GM12864 (cell line): Measurements from ENCODE around the gene KLC4.

Source experiments
- DNase-seq: peaks from one replicate; pipeline ENCODE4 v3.0.0-alpha.2; 2011; ENCODE audit warnings: low read depth
- H3K4me3 ChIP-seq: 2 replicates; pipeline ENCODE4 v1.5.1; 2011; ENCODE audit warnings: mild to moderate bottlenecking, low read depth, low read length, control low read depth
- TF ChIP-seq, protein P1 (sequence below): IDR thresholded peaks from 2 replicates; pipeline ENCODE4 v1.5.1; 2011; ENCODE audit warnings: low read depth, mild to moderate bottlenecking, moderate library complexity, low read length, control low read depth, inconsistent platforms; ENCODE audit errors: missing control alignments

Gene KLC4

GRCh38 chr6:43054206-43054943, 5.1 kb upstream of the KLC4 start:
- no peak for DNase-seq
- TF ChIP-seq, protein P1, sequence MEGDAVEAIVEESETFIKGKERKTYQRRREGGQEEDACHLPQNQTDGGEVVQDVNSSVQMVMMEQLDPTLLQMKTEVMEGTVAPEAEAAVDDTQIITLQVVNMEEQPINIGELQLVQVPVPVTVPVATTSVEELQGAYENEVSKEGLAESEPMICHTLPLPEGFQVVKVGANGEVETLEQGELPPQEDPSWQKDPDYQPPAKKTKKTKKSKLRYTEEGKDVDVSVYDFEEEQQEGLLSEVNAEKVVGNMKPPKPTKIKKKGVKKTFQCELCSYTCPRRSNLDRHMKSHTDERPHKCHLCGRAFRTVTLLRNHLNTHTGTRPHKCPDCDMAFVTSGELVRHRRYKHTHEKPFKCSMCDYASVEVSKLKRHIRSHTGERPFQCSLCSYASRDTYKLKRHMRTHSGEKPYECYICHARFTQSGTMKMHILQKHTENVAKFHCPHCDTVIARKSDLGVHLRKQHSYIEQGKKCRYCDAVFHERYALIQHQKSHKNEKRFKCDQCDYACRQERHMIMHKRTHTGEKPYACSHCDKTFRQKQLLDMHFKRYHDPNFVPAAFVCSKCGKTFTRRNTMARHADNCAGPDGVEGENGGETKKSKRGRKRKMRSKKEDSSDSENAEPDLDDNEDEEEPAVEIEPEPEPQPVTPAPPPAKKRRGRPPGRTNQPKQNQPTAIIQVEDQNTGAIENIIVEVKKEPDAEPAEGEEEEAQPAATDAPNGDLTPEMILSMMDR, result no peak
- H3K4me3 ChIP-seq, result peak overlapping the region; percentile 78

GRCh38 chr6:43055966-43056365, 3.5 kb upstream of the KLC4 start:
- TF ChIP-seq, protein P1, result no peak
- no peak for DNase-seq
- no peak overlapping the region for H3K4me3 ChIP-seq

DNA sequence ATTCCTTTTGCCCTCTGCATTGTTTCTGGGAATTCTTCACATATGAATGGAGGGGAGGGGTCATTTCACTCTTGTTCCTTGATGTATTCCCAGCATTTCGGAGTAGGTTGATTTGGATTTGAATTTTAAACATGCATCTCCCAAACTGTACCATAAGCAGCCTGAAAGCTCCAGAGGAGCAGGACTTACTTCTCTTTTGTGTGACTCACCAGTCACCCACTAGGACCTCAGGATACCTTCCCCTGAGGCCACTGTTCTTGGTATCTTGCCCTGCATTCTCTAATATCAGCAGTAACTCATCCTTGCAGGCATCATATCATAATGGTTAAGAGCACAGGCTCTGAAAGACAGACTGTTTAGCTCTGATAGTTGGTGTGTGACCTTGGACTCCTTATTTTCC, 900 bp upstream of the KLC4 start:
- peak overlapping the region; percentile 98 for H3K4me3 ChIP-seq
- TF ChIP-seq, protein P1, result no peak
- DNase-seq, result no peak

DNA sequence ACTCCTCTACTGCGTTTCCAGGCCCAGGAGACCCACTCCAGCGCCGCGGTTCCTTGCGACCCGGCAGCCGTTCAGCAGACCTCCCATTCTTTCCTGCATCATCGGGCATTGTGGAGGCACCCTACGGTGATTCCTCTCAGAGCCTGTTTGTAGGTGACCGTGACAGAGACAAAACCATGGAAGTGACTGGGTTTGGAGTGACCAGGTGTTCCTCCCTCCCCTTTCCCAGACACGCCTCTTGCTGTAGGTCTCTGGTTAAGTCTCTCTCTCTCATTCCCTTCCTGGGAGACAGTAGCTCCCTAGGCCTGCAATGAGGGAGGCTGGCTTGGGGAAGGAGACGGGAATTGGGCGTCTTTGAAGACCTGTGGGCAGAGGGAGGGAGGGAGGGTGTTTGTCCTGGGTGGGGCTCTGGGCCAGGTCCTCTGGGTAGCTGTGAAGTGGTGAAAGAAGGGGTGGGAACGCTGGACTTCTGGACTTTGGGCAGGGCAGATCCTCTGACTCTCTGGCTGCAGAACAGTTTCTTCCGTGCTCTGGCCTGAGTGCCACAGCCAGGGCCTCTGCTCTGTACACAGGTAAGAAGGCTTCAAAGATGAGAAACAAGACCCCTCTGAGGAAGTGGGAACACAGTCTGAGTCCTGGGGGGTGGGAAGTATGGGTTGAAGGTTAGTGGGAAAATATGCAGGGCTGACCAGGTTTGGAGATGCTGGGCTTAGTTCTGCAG, 763 bp downstream of the KLC4 start:
- no peak for DNase-seq
- H3K4me3 ChIP-seq, result peak overlapping the region; percentile 98
- TF ChIP-seq, protein P1, result no peak

- DNase-seq, result no peak
- H3K4me3 ChIP-seq, result no peak overlapping the region
- TF ChIP-seq, protein P1, result no peak
Measured at GRCh38 chr6:43060755-43061633, 1.6 kb downstream of the KLC4 start.

- DNase-seq, result no peak
- H3K4me3 ChIP-seq, result no peak overlapping the region
- TF ChIP-seq, protein P1, result no peak
Measured at GRCh38 chr6:43061861-43062260, 2.4 kb downstream of the KLC4 start.
